NCI-H1436 treated with DMSO at 0.1 percent for 48 hours (cell line): ENCODE measurements around the gene APOBR.
"Not testable (repeated sequence)": the region's sequence is repeated elsewhere in the genome, so short reads cannot be mapped to it uniquely, and the experiment has no call there.

Experiments used
- DNase-seq: peaks from one replicate; lab custom pipeline; 2025; lab: John Stamatoyannopoulos, UW

The APOBR gene

GRCh38 chr16:28528463-28528867 lies 34.0 kb downstream of the APOBR start:
- DNase-seq: no peak

- no peak for DNase-seq
Measured at GRCh38 chr16:28529124-28529523, 34.7 kb downstream of the APOBR start.

GRCh38 chr16:28531777-28532744 lies 37.6 kb downstream of the APOBR start:
- no peak for DNase-seq

- no peak for DNase-seq
Measured at GRCh38 chr16:28532940-28533647, 38.7 kb downstream of the APOBR start.

GRCh38 chr16:28534542-28535373 lies 40.3 kb downstream of the APOBR start:
- no peak for DNase-seq

- DNase-seq: no peak
Measured at GRCh38 chr16:28537076-28537475, 42.6 kb downstream of the APOBR start.

- no peak for DNase-seq
Measured at GRCh38 chr16:28537964-28538732, 43.7 kb downstream of the APOBR start.

- DNase-seq: no peak
Measured at GRCh38 chr16:28538733-28539596, 44.5 kb downstream of the APOBR start, which contains the start of gene NUPR1. Gene NUPR1, minus strand, starts transcription at chr16:28538974. Its CDS starts 67 bp downstream, at chr16:28538907.

GRCh38 chr16:28540346-28540745 lies 45.9 kb downstream of the APOBR start:
- DNase-seq: no peak

- no peak for DNase-seq
Measured at GRCh38 chr16:28542646-28543045, 48.2 kb downstream of the APOBR start.

GRCh38 chr16:28543072-28543471 lies 48.6 kb downstream of the APOBR start:
- DNase-seq: no peak

- DNase-seq: no peak
Measured at GRCh38 chr16:28544998-28545397, 50.6 kb downstream of the APOBR start.

GRCh38 chr16:28545964-28546363 lies 51.5 kb downstream of the APOBR start:
- DNase-seq: not testable (repeated sequence)

- DNase-seq: no peak
Measured at GRCh38 chr16:28546626-28547025, 52.2 kb downstream of the APOBR start.

GRCh38 chr16:28548306-28548802 lies 53.9 kb downstream of the APOBR start:
- no peak for DNase-seq
